HCT116 (cell line): ENCODE measurements around the gene NUDT8. TPM values are rescaled to one million over a fixed set of nuclear protein-coding genes. Genes with fewer than 3 reads are reported as not detected.

Experiments used
- ATAC-seq: fragments of 200-7000 bp; cut with Tn5 transposase; 2 replicates; pipeline ENCODE4 v1.9.1; 2020; ENCODE audit warnings: mild to moderate bottlenecking, moderate library complexity
- BruUV-seq: library from RNA; stranded (reverse); fragments of 400-500 nt; replicated peaks from 2 replicates; lab custom pipeline; 2021; lab: Mats Ljungman, UMichigan
- CTCF ChIA-PET: fragments of 300-600 bp; sonication (Branson Sonifier 250); formaldehyde crosslinking; loops from one replicate; lab custom pipeline; 2021; ENCODE audit warnings: antibody characterized with exemption; lab: Charles Lee
- POLR2A ChIA-PET: fragments of 300-600, 350-600 bp; sonication (Branson Sonifier 250); formaldehyde crosslinking; loops from one replicate; lab custom pipeline; 2021; ENCODE audit warnings: antibody characterized with exemption; lab: Charles Lee
- RAD21 ChIA-PET, 2 experiments: fragments of 300-600 bp; sonication (Branson Sonifier 250); formaldehyde crosslinking; loops; one replicate each; lab custom pipeline; 2023; ENCODE audit warnings: low total read pairs in 2 of 2; ENCODE audit not compliant: uncharacterized antibody in 2 of 2, unreplicated experiment in 2 of 2, low non-redundant PET in 1 of 2; lab: Charles Lee
- DNase-seq: peaks from one replicate; pipeline ENCODE4 v3.0.0-alpha.2; 2010; ENCODE audit warnings: low read depth, low spot score
- H2AFZ ChIP-seq: fragments of 200-600 bp; shearing (Covaris generic), sonication (generic); 2 replicates; pipeline ENCODE4 v1.6.1; 2017; ENCODE audit warnings: low read depth, mixed run types, mixed read lengths, antibody characterized with exemption, low read length; ENCODE audit not compliant: poor library complexity, severe bottlenecking
- H3K27ac ChIP-seq: 2 replicates; pipeline ENCODE4 v1.5.1; 2012; ENCODE audit warnings: low read depth, low read length
- H3K27me3 ChIP-seq: fragments of 200-600 bp; sonication (generic); 2 replicates; pipeline ENCODE4 v1.6.1; 2016; ENCODE audit warnings: mixed run types, low read length, mixed read lengths; ENCODE audit not compliant: insufficient read depth
- H3K36me3 ChIP-seq, 2 experiments: fragments of 200-500 bp in 1 of 2; fragments of 200-600 bp in 1 of 2; sonication (Bioruptor generic) in 1 of 2; sonication (generic) in 1 of 2; 2 replicates each; pipeline versions ENCODE4 v1.5.1 to v1.6.1; 2014 to 2016; ENCODE audit warnings: low read length in 2 of 2, inconsistent platforms in 1 of 2, mixed read lengths in 1 of 2, mixed run types in 1 of 2; ENCODE audit not compliant: insufficient read depth in 2 of 2, control insufficient read depth in 1 of 2
- H3K4me1 ChIP-seq, 2 experiments: fragments of 200-600 bp in 1 of 2; sonication (generic) in 1 of 2; 2 replicates each; pipeline versions ENCODE4 v1.5.1 to v1.6.1; 2012 to 2017; ENCODE audit warnings: low read length in 2 of 2, inconsistent platforms in 1 of 2, mild to moderate bottlenecking in 1 of 2, mixed read lengths in 1 of 2, mixed run types in 1 of 2, moderate library complexity in 1 of 2; ENCODE audit not compliant: insufficient read depth in 2 of 2, control insufficient read depth in 1 of 2
- H3K4me2 ChIP-seq: fragments of 200-600 bp; sonication (generic); 2 replicates; pipeline ENCODE4 v1.6.1; 2017; ENCODE audit warnings: mixed run types, low read length, mixed read lengths
- H3K4me3 ChIP-seq, 2 experiments: fragments of 200-600 bp in 1 of 2; sonication (generic) in 1 of 2; replicated peaks in 1 of 2; 2 replicates each; pipeline ENCODE4 v1.5.1; 2011 to 2016; ENCODE audit warnings: low read length in 2 of 2, control low read depth in 1 of 2, low read depth in 1 of 2, mild to moderate bottlenecking in 1 of 2, mixed read lengths in 1 of 2, mixed run types in 1 of 2
- H3K79me2 ChIP-seq: fragments of 200-600 bp; sonication (generic); 2 replicates; pipeline ENCODE4 v1.6.1; 2017; ENCODE audit warnings: mild to moderate bottlenecking, mixed run types, low read length, moderate library complexity, mixed read lengths; ENCODE audit not compliant: insufficient read depth
- H3K9ac ChIP-seq: fragments of 200-600 bp; sonication (generic); 2 replicates; pipeline ENCODE4 v1.6.1; 2016; ENCODE audit warnings: low read length, mixed read lengths
- H3K9me2 ChIP-seq: fragments of 200-600 bp; sonication (generic), shearing (Covaris generic); 2 replicates; pipeline ENCODE4 v1.6.1; 2017; ENCODE audit warnings: mixed run types, mild to moderate bottlenecking, moderate library complexity; ENCODE audit not compliant: insufficient read depth
- H3K9me3 ChIP-seq, 2 experiments: fragments of 200-500 bp in 1 of 2; fragments of 200-600 bp in 1 of 2; sonication (Bioruptor generic) in 1 of 2; sonication (generic) in 1 of 2; 2 replicates each; pipeline ENCODE4 v1.6.1; 2014 to 2017; ENCODE audit warnings: low read length in 2 of 2, mixed read lengths in 2 of 2, inconsistent platforms in 1 of 2, low read depth in 1 of 2, mild to moderate bottlenecking in 1 of 2, mixed run types in 1 of 2, moderate library complexity in 1 of 2; ENCODE audit not compliant: control insufficient read depth in 1 of 2, insufficient read depth in 1 of 2
- H4K20me1 ChIP-seq: fragments of 200-600 bp; sonication (generic), shearing (Covaris generic); 2 replicates; pipeline ENCODE4 v1.6.1; 2017; ENCODE audit warnings: mixed run types, mild to moderate bottlenecking, moderate library complexity; ENCODE audit not compliant: insufficient read depth
- ATF3 ChIP-seq: IDR thresholded peaks from 2 replicates; pipeline ENCODE4 v1.6.1; 2012
- CBX3 ChIP-seq: IDR thresholded peaks from 2 replicates; pipeline ENCODE4 v1.6.1; 2012; ENCODE audit warnings: low read depth
- CEBPB ChIP-seq: IDR thresholded peaks from 2 replicates; pipeline ENCODE4 v1.6.1; 2012; ENCODE audit warnings: low read depth
- EGR1 ChIP-seq: IDR thresholded peaks from 2 replicates; pipeline ENCODE4 v1.6.1; 2012; ENCODE audit warnings: low read depth
- ELF1 ChIP-seq: IDR thresholded peaks from 2 replicates; pipeline ENCODE4 v1.6.1; 2012; ENCODE audit warnings: low read depth, borderline replicate concordance
- EZH2 ChIP-seq: fragments of 200-600 bp; sonication (generic); IDR thresholded peaks from 2 replicates; pipeline ENCODE4 v1.6.1; 2017; ENCODE audit warnings: antibody characterized with exemption, mixed run types
- EZH2phosphoT487 ChIP-seq: fragments of 200-600 bp; IDR thresholded peaks from 2 replicates; pipeline ENCODE4 v1.6.1; 2018; ENCODE audit warnings: antibody characterized with exemption, borderline replicate concordance
- FOSL1 ChIP-seq: IDR thresholded peaks from 2 replicates; pipeline ENCODE4 v1.6.1; 2012; ENCODE audit warnings: low read depth
- JUND ChIP-seq: IDR thresholded peaks from 2 replicates; pipeline ENCODE4 v1.6.1; 2012
- MAX ChIP-seq: IDR thresholded peaks from 2 replicates; pipeline ENCODE4 v1.6.1; 2012
- POLR2AphosphoS5 ChIP-seq: IDR thresholded peaks from 2 replicates; pipeline ENCODE4 v1.6.1; 2011; ENCODE audit warnings: mild to moderate bottlenecking, low read depth, low read length, moderate library complexity
- RAD21 ChIP-seq: IDR thresholded peaks from 2 replicates; pipeline ENCODE4 v1.6.1; 2012; ENCODE audit warnings: low read depth, mild to moderate bottlenecking
- REST ChIP-seq: IDR thresholded peaks from 2 replicates; pipeline ENCODE4 v1.6.1; 2012; ENCODE audit warnings: low read depth
- SP1 ChIP-seq: IDR thresholded peaks from 2 replicates; pipeline ENCODE4 v1.6.1; 2012; ENCODE audit warnings: low read depth
- YY1 ChIP-seq: IDR thresholded peaks from 2 replicates; pipeline ENCODE4 v1.6.1; 2011; ENCODE audit warnings: low read length, low read depth, moderate library complexity, mild to moderate bottlenecking; ENCODE audit not compliant: insufficient replicate concordance; ENCODE audit errors: extremely low read depth
- ZFX ChIP-seq: fragments of 450-650 bp; IDR thresholded peaks from 2 replicates; pipeline ENCODE4 v1.6.1; 2017
- ZNF274 ChIP-seq: fragments of 200-500 bp; sonication (Bioruptor generic); IDR thresholded peaks from 2 replicates; pipeline ENCODE4 v1.6.1; 2014; ENCODE audit warnings: mild to moderate bottlenecking, low read depth, low read length, inconsistent platforms
- intact Hi-C: fragments of 100-400 bp; cut with micrococcal nuclease; formaldehyde crosslinking; loops from 2 replicates; pipeline ENCODE4 v1.10.0; 2022
- total RNA-seq: library from RNA; stranded (reverse); gene quantifications from one replicate; pipeline ENCODE4 v1.2.1, GENCODE V29; 2021; ENCODE audit not compliant: unreplicated experiment

NUDT8 gene
- total RNA-seq, 1 experiment from 2014 or later, result 18.7 TPM

- Histone ChIP-seq H3K79me2 (no peaks in the 10 kb centered on the region), H4K20me1 (no peaks in the 10 kb centered on the region), H3K27me3 (no peaks in the 10 kb centered on the region), H3K9ac (no peak overlapping the region), H3K27ac (no peak overlapping the region), H3K4me1 (no peaks in the 10 kb centered on the region), H3K36me3 (no peaks in the 10 kb centered on the region), H3K4me3 (no peak overlapping the region), H3K4me2 (no peak overlapping the region), H3K9me2 (no peaks in the 10 kb centered on the region), H3K9me3 (no peaks in the 10 kb centered on the region), H2AFZ (no peak overlapping the region)
- intact Hi-C loops, result loop anchor here (10.0 kb wide), 1 partner anchor 78 kb away; no protein-coding TSS in a partner anchor
- DNase-seq (no peak), ATAC-seq (no peak)
- CTCF ChIA-PET, result interaction anchor here (3.6 kb wide), 1 partner anchor 7 kb away, joined by 10 read pairs; the partner anchor contains the start of gene NUDT8
- RAD21 ChIA-PET, result no interaction called here
- no TSS peak for BruUV-seq
- TF ChIP-seq RAD21, result no peak
- TF ChIP-seq SP1, result no peak
- no peak for TF ChIP-seq EGR1
- TF ChIP-seq JUND, result no peak
- no peak for TF ChIP-seq EZH2phosphoT487
- TF ChIP-seq REST, result no peak
- no peak for TF ChIP-seq ELF1
- TF ChIP-seq ZFX, result no peak
- TF ChIP-seq ATF3, result no peak
- no peak for TF ChIP-seq CEBPB
- no peak for TF ChIP-seq CBX3
- TF ChIP-seq ZNF274, result no peak
- no peak for TF ChIP-seq MAX
- TF ChIP-seq EZH2, result no peak
- no peak for TF ChIP-seq POLR2AphosphoS5
- no peak for TF ChIP-seq YY1
- TF ChIP-seq FOSL1, result no peak
- POLR2A ChIA-PET, result no interaction called here
Observed at GRCh38 chr11:67636962-67637361, 7.2 kb upstream of the NUDT8 start.
